GM12873 (cell line): ENCODE measurements around the gene TLX2.

Experiments used
- TF ChIP-seq, protein P1 (sequence below): IDR thresholded peaks from 2 replicates; pipeline ENCODE4 v1.5.1; 2012; ENCODE audit warnings: low read depth, mild to moderate bottlenecking, moderate library complexity, low read length, control low read depth; ENCODE audit not compliant: insufficient read depth; ENCODE audit errors: missing control alignments

Gene TLX2

DNA sequence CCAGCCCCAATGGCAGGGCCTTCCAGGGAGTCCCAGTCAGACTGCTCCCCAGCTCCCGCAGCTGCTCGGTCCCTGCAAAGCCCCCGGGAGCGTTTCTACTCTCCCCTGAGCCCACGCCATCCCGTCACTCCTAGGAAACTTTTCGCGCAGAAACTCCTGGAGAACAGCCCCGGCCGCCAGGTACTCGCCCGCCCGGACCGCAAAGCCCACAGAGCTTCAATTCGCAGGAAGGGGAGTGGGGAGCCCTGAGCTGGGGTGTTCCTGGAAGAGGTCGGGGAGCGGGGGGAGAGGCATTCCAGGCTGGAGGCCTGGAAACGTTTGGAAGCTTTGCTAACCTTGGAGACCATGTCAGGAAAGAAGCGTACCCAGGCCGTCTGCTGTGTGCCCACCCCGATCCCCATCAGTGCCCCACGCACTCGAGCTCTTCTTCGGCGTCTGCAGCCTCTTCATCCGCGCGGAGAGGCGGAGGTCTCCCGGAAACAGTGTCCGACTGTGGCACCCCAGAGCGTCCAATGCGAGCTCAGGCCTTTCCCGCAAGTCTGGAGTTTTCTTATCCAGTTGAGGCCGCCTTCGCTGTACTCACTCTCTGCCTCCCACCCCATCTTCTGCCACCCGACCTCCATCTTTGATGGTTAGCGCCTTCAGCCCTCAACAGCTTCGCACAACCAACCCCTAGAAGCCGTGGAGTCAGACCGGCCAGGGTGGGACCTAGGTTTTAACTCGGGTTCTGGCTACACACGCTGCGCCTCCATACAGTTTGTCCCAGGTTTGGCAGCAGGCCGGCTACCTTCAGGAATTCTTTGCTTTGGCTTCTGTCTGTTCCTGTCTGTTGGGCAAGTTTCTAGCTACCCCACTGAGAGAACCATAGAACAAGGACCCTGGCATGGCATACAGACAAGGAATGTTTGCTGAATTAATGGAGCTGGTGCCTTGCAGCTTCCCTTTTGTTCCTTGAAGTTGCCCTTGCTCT is 10.5 kb upstream of the TLX2 start:
- TF ChIP-seq, protein P1, sequence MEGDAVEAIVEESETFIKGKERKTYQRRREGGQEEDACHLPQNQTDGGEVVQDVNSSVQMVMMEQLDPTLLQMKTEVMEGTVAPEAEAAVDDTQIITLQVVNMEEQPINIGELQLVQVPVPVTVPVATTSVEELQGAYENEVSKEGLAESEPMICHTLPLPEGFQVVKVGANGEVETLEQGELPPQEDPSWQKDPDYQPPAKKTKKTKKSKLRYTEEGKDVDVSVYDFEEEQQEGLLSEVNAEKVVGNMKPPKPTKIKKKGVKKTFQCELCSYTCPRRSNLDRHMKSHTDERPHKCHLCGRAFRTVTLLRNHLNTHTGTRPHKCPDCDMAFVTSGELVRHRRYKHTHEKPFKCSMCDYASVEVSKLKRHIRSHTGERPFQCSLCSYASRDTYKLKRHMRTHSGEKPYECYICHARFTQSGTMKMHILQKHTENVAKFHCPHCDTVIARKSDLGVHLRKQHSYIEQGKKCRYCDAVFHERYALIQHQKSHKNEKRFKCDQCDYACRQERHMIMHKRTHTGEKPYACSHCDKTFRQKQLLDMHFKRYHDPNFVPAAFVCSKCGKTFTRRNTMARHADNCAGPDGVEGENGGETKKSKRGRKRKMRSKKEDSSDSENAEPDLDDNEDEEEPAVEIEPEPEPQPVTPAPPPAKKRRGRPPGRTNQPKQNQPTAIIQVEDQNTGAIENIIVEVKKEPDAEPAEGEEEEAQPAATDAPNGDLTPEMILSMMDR: no peak

DNA sequence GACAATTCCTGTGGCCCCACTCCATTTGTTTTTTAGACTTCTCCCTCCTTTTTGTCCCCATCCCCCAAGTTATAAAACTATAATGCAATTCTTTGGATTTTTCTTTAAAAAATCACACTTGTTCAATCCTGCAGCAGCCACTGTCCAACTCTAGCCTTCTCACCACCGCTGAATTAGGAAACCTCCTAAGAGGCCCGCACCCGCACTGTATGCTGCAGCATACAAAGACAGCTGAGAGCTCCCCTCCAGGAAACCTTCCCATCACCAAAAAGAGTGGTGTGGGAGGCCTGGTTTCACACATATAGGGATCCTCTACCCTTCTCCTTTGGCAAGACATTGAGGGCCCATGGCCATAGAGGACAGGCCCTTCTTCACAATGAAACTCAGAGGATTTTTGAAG is 9.7 kb upstream of the TLX2 start:
- TF ChIP-seq, protein P1: no peak

DNA sequence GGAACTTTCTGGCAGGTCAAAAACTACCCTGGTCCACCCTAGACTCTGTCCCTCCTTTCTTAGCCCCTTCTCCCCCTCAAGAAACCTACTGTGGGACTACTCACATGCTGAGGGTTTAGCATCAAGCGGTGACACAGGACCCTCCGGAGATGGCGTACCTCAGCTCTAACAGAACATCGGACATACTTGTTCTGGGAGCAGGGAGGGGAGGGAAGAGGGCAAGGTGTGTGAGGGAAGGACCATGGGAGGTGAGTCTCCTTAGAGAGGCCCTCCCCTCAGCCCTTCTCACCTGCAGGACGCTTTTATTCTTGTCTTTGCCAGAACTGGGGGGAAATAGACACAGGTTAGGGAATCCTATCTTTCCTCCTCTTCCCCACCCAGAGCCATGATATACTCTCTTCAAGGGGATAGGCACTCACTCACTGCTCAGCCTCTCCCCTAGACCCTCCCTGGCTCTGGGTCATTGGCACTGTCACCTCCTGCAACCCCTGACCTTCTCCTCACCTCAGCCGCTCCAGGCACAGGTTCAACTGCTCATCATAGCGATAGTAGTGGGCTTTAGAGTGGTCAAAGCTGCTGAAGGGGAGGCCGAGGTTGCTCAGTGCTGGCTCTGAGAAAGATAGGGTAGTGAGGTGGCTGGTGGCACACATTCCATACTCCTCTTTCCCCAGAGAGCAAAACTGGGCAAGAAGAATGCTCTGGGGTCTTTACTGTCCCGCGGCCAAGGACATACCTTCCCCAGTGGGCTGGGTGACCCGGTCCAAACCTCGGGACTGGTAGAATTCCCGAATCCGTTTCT is 8.6 kb upstream of the TLX2 start:
- TF ChIP-seq, protein P1: no peak

DNA sequence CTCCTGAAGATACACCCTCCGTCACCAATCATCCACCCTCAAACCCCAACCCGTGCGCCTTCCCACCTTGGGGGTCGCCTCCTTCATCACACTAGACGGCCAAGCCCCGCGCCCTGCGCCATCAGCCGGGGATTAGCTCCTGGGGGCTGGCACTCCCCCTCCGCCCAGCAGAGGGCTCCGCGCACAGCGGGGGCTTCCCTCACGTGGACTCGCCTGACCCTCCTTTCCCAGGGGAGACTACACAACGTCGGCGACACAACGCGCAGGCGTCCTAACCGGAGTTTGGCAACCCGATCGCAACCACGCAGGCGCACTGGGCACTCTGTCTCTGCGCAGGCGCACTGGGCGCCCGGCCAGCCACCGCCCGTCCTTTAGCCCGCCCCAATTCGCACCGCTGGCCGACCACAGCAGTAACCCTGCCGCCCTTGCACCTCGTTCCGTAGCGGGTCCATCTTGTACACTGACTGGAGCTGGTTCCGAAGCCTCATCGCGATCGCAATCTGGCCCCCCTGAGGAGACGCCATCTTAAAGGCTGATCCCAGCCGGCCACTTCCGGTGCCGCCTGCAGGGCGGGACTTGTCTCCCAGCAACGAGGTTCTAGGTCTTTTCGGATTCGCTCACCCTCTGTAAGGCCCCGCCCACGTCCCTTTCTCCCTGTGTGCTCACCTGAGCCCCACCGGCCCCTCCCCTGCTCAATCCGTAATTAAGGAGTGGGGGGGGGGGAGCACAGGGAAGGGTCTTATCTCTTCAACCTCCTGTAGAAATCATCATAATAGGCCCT is 6.9 kb upstream of the TLX2 start, which contains the start of gene PCGF1:
Gene PCGF1, minus strand, starts transcription at position 551 of the 781 bp plus-strand sequence. Its CDS starts 27 bp downstream, at position 524.
- TF ChIP-seq, protein P1: peak; percentile 66

DNA sequence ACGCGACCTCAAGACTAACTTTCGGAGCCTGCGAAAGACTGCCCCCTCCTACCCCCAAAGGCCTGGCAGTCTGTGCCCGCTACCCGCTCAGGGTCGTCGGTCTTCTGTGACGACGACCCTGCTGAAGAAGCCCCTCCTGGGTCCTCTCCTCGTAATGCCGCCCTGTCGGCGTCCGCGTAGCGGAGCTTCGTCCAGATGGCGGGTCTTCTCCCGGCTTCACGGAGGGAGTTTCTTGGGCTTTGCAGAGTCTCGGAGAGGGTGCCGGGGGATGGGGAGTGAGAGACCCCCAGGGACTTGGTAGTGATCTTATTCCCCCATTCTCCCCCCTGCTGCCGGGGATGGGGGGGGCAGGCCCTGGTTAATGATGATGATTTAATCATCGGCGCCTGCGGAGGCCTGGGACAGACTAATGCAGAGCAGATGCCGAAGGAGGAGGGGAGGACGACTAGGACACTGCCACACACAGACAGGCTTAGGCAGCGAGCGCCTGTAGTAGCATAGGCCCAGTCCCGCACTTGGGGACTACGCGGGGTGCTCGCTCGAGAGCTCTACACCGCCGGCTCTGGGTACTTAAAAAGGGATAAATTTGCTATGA is 6.2 kb upstream of the TLX2 start:
- TF ChIP-seq, protein P1: no peak

DNA sequence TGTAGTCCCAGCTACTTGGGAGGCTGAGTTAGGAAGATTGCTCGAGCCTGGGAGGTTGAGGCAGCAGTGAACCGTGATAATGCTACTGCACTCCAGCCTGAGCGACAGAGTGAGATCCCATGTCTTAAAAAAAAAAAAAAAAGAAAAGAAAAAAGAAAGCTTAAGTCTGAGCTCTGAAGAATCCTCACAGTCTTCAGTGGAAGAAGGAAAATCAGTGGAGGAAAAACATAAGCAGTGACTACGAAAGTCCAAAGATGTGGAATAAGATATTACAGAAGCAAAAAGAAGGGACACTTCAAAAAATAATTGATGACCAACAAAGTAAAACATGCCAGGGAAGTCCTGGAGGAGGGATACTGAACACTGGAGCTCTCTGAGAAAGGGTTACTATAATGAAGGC is 4.0 kb upstream of the TLX2 start:
- TF ChIP-seq, protein P1: no peak
